IMR-90 (cell line): Measurements from ENCODE around the gene TRPM3. TPM values are rescaled to one million over a fixed set of nuclear protein-coding genes. Genes with fewer than 3 reads are reported as not detected.

ENCODE experiments used
- ATAC-seq: fragments of 200-7000 bp; cut with Tn5 transposase; 2 replicates; pipeline ENCODE4 v1.9.1; 2020; ENCODE audit warnings: low read depth, mild to moderate bottlenecking, moderate library complexity
- BruUV-seq: library from RNA; stranded (reverse); fragments of 400-500 nt; replicated peaks from 2 replicates; lab custom pipeline; 2021; lab: Mats Ljungman, UMichigan
- CTCF ChIA-PET: fragments of 300-600 bp; formaldehyde crosslinking; extraction: SDS; loops from one replicate; lab custom pipeline; 2021; ENCODE audit warnings: antibody characterized with exemption; lab: Yijun Ruan, JAX
- POLR2A ChIA-PET: fragments of 300-600 bp; sonication (Branson Sonifier 250); formaldehyde crosslinking; loops from one replicate; lab custom pipeline; 2022; ENCODE audit warnings: antibody characterized with exemption; ENCODE audit not compliant: unreplicated experiment; lab: Charles Lee
- DNase-seq: peaks from one replicate; pipeline ENCODE4 v3.0.0; 2013
- H2AFZ ChIP-seq: replicated peaks from 2 replicates; pipeline ENCODE3; 2013; ENCODE audit warnings: low read length, mild to moderate bottlenecking; ENCODE audit not compliant: poor library complexity
- H2AK5ac ChIP-seq: 2 replicates; pipeline ENCODE4 v1.6.1; 2013; ENCODE audit warnings: low read depth, low read length, inconsistent platforms
- H2AK9ac ChIP-seq: replicated peaks from 2 replicates; pipeline ENCODE3; 2013; ENCODE audit warnings: mild to moderate bottlenecking, low read depth, low read length, moderate library complexity; ENCODE audit not compliant: poor library complexity
- H2BK120ac ChIP-seq: 2 replicates; pipeline ENCODE4 v1.6.1; 2013; ENCODE audit warnings: low read depth, low read length, inconsistent platforms
- H2BK15ac ChIP-seq: 3 replicates; pipeline ENCODE4 v1.6.1; 2013; ENCODE audit warnings: low read depth, low read length, inconsistent platforms
- H2BK20ac ChIP-seq: 2 replicates; pipeline ENCODE4 v1.6.1; 2013; ENCODE audit warnings: low read depth, mild to moderate bottlenecking, inconsistent platforms, low read length, moderate library complexity
- H2BK5ac ChIP-seq: 2 replicates; pipeline ENCODE4 v1.6.1; 2013; ENCODE audit warnings: mild to moderate bottlenecking, low read depth, low read length, inconsistent platforms; ENCODE audit not compliant: poor library complexity, severe bottlenecking
- H3K14ac ChIP-seq: replicated peaks from 2 replicates; pipeline ENCODE4 v1.6.1; 2013; ENCODE audit warnings: low read depth, low read length, inconsistent platforms
- H3K18ac ChIP-seq: 2 replicates; pipeline ENCODE4 v1.6.1; 2013; ENCODE audit warnings: low read depth, low read length, control low read depth
- H3K23ac ChIP-seq: 2 replicates; pipeline ENCODE4 v1.6.1; 2013; ENCODE audit warnings: low read depth, low read length, inconsistent platforms
- H3K27ac ChIP-seq: 2 replicates; pipeline ENCODE4 v1.5.1; 2013; ENCODE audit warnings: mild to moderate bottlenecking, control low read depth, low read length; ENCODE audit not compliant: insufficient read depth
- H3K27me3 ChIP-seq: 2 replicates; pipeline ENCODE4 v1.6.1; 2013; ENCODE audit warnings: low read length; ENCODE audit not compliant: control insufficient read depth, insufficient read depth
- H3K36me3 ChIP-seq: 2 replicates; pipeline ENCODE4 v1.6.1; 2013; ENCODE audit warnings: low read length, mixed read lengths; ENCODE audit not compliant: control insufficient read depth, insufficient read depth
- H3K4ac ChIP-seq: 2 replicates; pipeline ENCODE4 v1.6.1; 2013; ENCODE audit warnings: low read depth, low read length, inconsistent platforms
- H3K4me1 ChIP-seq: 2 replicates; pipeline ENCODE4 v1.6.1; 2013; ENCODE audit warnings: low read length, mixed read lengths; ENCODE audit not compliant: control insufficient read depth, insufficient read depth
- H3K4me2 ChIP-seq: 2 replicates; pipeline ENCODE4 v1.6.1; 2013; ENCODE audit warnings: low read depth, mild to moderate bottlenecking, control low read depth, low read length, moderate library complexity
- H3K4me3 ChIP-seq: 2 replicates; pipeline ENCODE4 v1.5.1; 2013; ENCODE audit warnings: low read depth, mild to moderate bottlenecking, control low read depth, low read length, moderate library complexity; ENCODE audit not compliant: insufficient read depth
- H3K56ac ChIP-seq: 2 replicates; pipeline ENCODE4 v1.6.1; 2013; ENCODE audit warnings: low read length, inconsistent platforms; ENCODE audit not compliant: insufficient read depth; ENCODE audit errors: extremely low read depth
- H3K79me1 ChIP-seq, 2 experiments: 2 replicates each; pipeline ENCODE4 v1.6.1; 2013; ENCODE audit warnings: low read length in 2 of 2, inconsistent platforms in 1 of 2, low read depth in 1 of 2
- H3K9ac ChIP-seq: 2 replicates; pipeline ENCODE4 v1.6.1; 2013; ENCODE audit warnings: low read depth, low read length, control low read depth
- H3K9me1 ChIP-seq: 2 replicates; pipeline ENCODE4 v1.6.1; 2013; ENCODE audit warnings: low read length, inconsistent platforms; ENCODE audit not compliant: insufficient read depth
- H3K9me3 ChIP-seq: 2 replicates; pipeline ENCODE4 v1.6.1; 2013; ENCODE audit warnings: low read length; ENCODE audit not compliant: control insufficient read depth, insufficient read depth
- H4K20me1 ChIP-seq: 2 replicates; pipeline ENCODE4 v1.6.1; 2013; ENCODE audit warnings: low read length, inconsistent platforms; ENCODE audit not compliant: insufficient read depth
- H4K5ac ChIP-seq: 2 replicates; pipeline ENCODE4 v1.6.1; 2013; ENCODE audit warnings: mild to moderate bottlenecking, low read depth, low read length, control low read depth
- H4K8ac ChIP-seq, 2 experiments: 2 replicates each; pipeline ENCODE4 v1.6.1; 2013; ENCODE audit warnings: low read depth in 2 of 2, low read length in 2 of 2, control low read depth in 1 of 2, inconsistent platforms in 1 of 2
- H4K91ac ChIP-seq: 2 replicates; pipeline ENCODE4 v1.6.1; 2013; ENCODE audit warnings: low read depth, low read length, inconsistent platforms; ENCODE audit not compliant: insufficient read depth
- CEBPB ChIP-seq: IDR thresholded peaks from 2 replicates; pipeline ENCODE4 v1.6.1; 2012; ENCODE audit warnings: low read depth, low read length, improper control_type of control experiment
- CHD1 ChIP-seq: IDR thresholded peaks from 2 replicates; pipeline ENCODE4 v1.6.1; 2012; ENCODE audit warnings: low read depth, low read length, improper control_type of control experiment
- FOS ChIP-seq: fragments of 150-350 bp; IDR thresholded peaks from 2 replicates; pipeline ENCODE4 v1.6.1; 2016; ENCODE audit warnings: low read depth, low read length
- MAFK ChIP-seq: IDR thresholded peaks from 2 replicates; pipeline ENCODE4 v1.6.1; 2012; ENCODE audit warnings: low read depth, low read length, improper control_type of control experiment
- NFE2L2 ChIP-seq: fragments of 150-350 bp; IDR thresholded peaks from 2 replicates; pipeline ENCODE4 v1.6.1; 2016; ENCODE audit warnings: low read depth, mild to moderate bottlenecking, low read length
- POLR2A ChIP-seq: IDR thresholded peaks from 2 replicates; pipeline ENCODE4 v1.6.1; 2012; ENCODE audit warnings: mild to moderate bottlenecking, low read depth, low read length
- RAD21 ChIP-seq: IDR thresholded peaks from 2 replicates; pipeline ENCODE4 v1.6.1; 2012; ENCODE audit warnings: low read length, improper control_type of control experiment
- RCOR1 ChIP-seq: IDR thresholded peaks from 2 replicates; pipeline ENCODE4 v1.6.1; 2012; ENCODE audit warnings: mild to moderate bottlenecking, low read length, improper control_type of control experiment; ENCODE audit not compliant: insufficient replicate concordance
- RFX5 ChIP-seq: IDR thresholded peaks from 2 replicates; pipeline ENCODE4 v1.8.0; 2012; ENCODE audit warnings: low read depth, mild to moderate bottlenecking, low read length, moderate library complexity
- SMC3 ChIP-seq: fragments of 150-350 bp; IDR thresholded peaks from 2 replicates; pipeline ENCODE4 v1.6.1; 2016; ENCODE audit warnings: low read depth, mild to moderate bottlenecking, antibody characterized with exemption, low read length, moderate library complexity
- USF2 ChIP-seq: fragments of 150-350 bp; IDR thresholded peaks from 2 replicates; pipeline ENCODE4 v1.6.1; 2017; ENCODE audit warnings: mild to moderate bottlenecking, antibody characterized with exemption, low read length, low read depth
- WGBS, 2 experiments: methylation state at CpG; one replicate each; pipeline versions ENCODE4 v1.1.5 to v1.1.7; 2013; ENCODE audit warnings: missing lambda C conversion rate in 2 of 2; ENCODE audit not compliant: insufficient read length in 1 of 2; ENCODE audit errors: extremely low coverage in 2 of 2; 5-methylcytosine and 5-hydroxymethylcytosine counted together
- dilution Hi-C: fragments of 300-500 bp; cut with HindIII; formaldehyde crosslinking; loops from one replicate; pipeline ENCODE4 v1.14.3; 2018; ENCODE audit warnings: low sequenced_read_pairs; ENCODE audit not compliant: unreplicated experiment
- in situ Hi-C: fragments of 300-500 bp; cut with MboI; formaldehyde crosslinking; loops from 3 replicates; pipeline ENCODE4 v1.14.3; 2019; ENCODE audit warnings: low sequenced_read_pairs, inconsistent platforms, mixed read lengths
- intact Hi-C: fragments of 100-400 bp; cut with micrococcal nuclease; formaldehyde crosslinking; loops from 2 replicates; pipeline ENCODE4 v1.10.0; 2022
- polyA plus RNA-seq, 3 experiments: library from polyadenylated mRNA; depleted of rRNA; stranded (reverse); fragments of >200 nt; gene quantifications; 2 replicates each; pipeline ENCODE4 v1.2.3, GENCODE V29; 2012; ENCODE audit warnings: low replicate concordance in 1 of 3
- total RNA-seq: library from RNA; depleted of rRNA; stranded (reverse); fragments of >200 nt; gene quantifications from 2 replicates; pipeline ENCODE4 v1.2.3, GENCODE V29; 2012
- TF ChIP-seq, protein P1 (sequence below): conservative IDR thresholded peaks from 2 replicates; pipeline ENCODE4 v1.5.1; 2012; ENCODE audit warnings: mild to moderate bottlenecking, low read depth, low read length, improper control_type of control experiment
- TF ChIP-seq, protein P2 (sequence below): fragments of 150-350 bp; IDR thresholded peaks from 2 replicates; pipeline ENCODE4 v1.6.1; 2016; ENCODE audit warnings: low read depth, mild to moderate bottlenecking, low read length, moderate library complexity, borderline replicate concordance

The TRPM3 gene
- total and polyA plus RNA-seq, 2 of the 4 experiments (the other 2 are of a cell fraction), result not detected

DNA sequence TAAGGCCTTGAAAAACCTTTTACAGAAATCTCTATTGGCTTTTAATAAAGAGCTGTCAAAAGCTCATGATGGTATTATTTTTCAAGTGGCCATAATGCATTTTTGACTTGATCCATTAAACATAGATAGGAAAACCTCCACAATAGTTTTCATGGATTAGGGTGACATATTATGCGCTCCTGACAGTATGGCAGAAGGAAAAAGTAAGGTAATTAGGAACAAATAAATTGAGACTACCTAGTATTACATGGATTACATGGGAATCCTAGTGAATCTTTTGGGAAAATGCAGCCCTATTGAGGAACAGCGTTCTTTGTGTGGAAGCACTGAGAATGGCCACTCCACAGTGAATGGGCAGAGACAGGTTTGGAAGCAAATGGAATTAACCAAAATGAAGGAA lies 171.2 kb downstream of the TRPM3 start:
- no peak for TF ChIP-seq RFX5
- no peak for TF ChIP-seq MAFK
- TF ChIP-seq USF2, result no peak
- no peak for TF ChIP-seq POLR2A
- TF ChIP-seq NFE2L2, result no peak
- no peak for TF ChIP-seq RCOR1
- no peak for TF ChIP-seq FOS
- TF ChIP-seq, protein P1, sequence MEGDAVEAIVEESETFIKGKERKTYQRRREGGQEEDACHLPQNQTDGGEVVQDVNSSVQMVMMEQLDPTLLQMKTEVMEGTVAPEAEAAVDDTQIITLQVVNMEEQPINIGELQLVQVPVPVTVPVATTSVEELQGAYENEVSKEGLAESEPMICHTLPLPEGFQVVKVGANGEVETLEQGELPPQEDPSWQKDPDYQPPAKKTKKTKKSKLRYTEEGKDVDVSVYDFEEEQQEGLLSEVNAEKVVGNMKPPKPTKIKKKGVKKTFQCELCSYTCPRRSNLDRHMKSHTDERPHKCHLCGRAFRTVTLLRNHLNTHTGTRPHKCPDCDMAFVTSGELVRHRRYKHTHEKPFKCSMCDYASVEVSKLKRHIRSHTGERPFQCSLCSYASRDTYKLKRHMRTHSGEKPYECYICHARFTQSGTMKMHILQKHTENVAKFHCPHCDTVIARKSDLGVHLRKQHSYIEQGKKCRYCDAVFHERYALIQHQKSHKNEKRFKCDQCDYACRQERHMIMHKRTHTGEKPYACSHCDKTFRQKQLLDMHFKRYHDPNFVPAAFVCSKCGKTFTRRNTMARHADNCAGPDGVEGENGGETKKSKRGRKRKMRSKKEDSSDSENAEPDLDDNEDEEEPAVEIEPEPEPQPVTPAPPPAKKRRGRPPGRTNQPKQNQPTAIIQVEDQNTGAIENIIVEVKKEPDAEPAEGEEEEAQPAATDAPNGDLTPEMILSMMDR, result no peak
- TF ChIP-seq CEBPB, result no peak
- TF ChIP-seq RAD21, result no peak
- no peak for TF ChIP-seq CHD1
- no peak for TF ChIP-seq SMC3
- TF ChIP-seq, protein P2, sequence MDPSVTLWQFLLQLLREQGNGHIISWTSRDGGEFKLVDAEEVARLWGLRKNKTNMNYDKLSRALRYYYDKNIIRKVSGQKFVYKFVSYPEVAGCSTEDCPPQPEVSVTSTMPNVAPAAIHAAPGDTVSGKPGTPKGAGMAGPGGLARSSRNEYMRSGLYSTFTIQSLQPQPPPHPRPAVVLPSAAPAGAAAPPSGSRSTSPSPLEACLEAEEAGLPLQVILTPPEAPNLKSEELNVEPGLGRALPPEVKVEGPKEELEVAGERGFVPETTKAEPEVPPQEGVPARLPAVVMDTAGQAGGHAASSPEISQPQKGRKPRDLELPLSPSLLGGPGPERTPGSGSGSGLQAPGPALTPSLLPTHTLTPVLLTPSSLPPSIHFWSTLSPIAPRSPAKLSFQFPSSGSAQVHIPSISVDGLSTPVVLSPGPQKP, result no peak
- no peak overlapping the region for H3K14ac ChIP-seq
- no peaks in the 10 kb centered on the region for H4K20me1 ChIP-seq
- H3K9me1 ChIP-seq, result no peaks in the 10 kb centered on the region; the same call in 1 of the 2 replicates
- no peak overlapping the region for H3K9ac ChIP-seq
- BruUV-seq, result no TSS peak
- no peak overlapping the region for H2AK5ac ChIP-seq
- H2AFZ ChIP-seq, result no peak overlapping the region
- ChIA-PET CTCF (no interaction called here), POLR2A (no interaction called here)
- in situ Hi-C loops, result no loop called here
- no peak overlapping the region for H3K18ac ChIP-seq
- no peaks in the 10 kb centered on the region for H3K36me3 ChIP-seq
- peaks cover 14% of the 10 kb centered on the region for H3K4me1 ChIP-seq
- H3K4me3 ChIP-seq, result no peak overlapping the region
- H3K23ac ChIP-seq, result no peak overlapping the region
- no peak for ATAC-seq
- dilution Hi-C loops, result no loop called here
- H4K91ac ChIP-seq, result no peak overlapping the region
- no peak overlapping the region for H3K27ac ChIP-seq
- 0 out of 2 replicates have a peak, but pooled peaks cover 2% of the 10 kb centered on the region for H3K27me3 ChIP-seq
- no peak overlapping the region for H4K5ac ChIP-seq
- no peak overlapping the region for H2AK9ac ChIP-seq
- no CpG with 5 or more reads among the region's 2 CpGs for WGBS, 2 experiments
- no peaks in the 10 kb centered on the region for H3K9me3 ChIP-seq
- no peak overlapping the region for H4K8ac ChIP-seq
- DNase-seq, result no peak
- H2BK5ac ChIP-seq, result no peak overlapping the region
- H3K56ac ChIP-seq, result no peak overlapping the region
- H2BK20ac ChIP-seq, result no peak overlapping the region
- no peak overlapping the region; the same call in 2 of the 3 replicates for H2BK15ac ChIP-seq
- H3K4ac ChIP-seq, result no peak overlapping the region
- no peak overlapping the region for H3K4me2 ChIP-seq
- no peak overlapping the region for H2BK120ac ChIP-seq
- intact Hi-C loops, result loop anchor here (10.0 kb wide), 1 partner anchor 815 kb away; the partner anchor contains the start of gene CEMIP2
- H3K79me1 ChIP-seq, result no peaks in the 10 kb centered on the region
